HepG2 (cell line): ENCODE data around the gene ACACB. TPM values are rescaled to one million over a fixed set of nuclear protein-coding genes. Genes with fewer than 3 reads are reported as not detected.

Experiments used
- AHDC1 ChIP-seq: sonication (generic); formaldehyde crosslinking; IDR thresholded peaks from 2 replicates; pipeline ENCODE4 v1.5.1; 2020; ENCODE audit warnings: mild to moderate bottlenecking, missing genetic modification reagents, borderline replicate concordance
- BHLHE40 ChIP-seq: IDR thresholded peaks from 2 replicates; pipeline ENCODE4 v1.6.1; 2011; ENCODE audit warnings: low read length, improper control_type of control experiment
- E2F1 ChIP-seq: sonication (generic); formaldehyde crosslinking; IDR thresholded peaks from 2 replicates; pipeline ENCODE4 v1.5.0; 2020; ENCODE audit warnings: missing genetic modification reagents
- GATAD1 ChIP-seq: IDR thresholded peaks from 2 replicates; pipeline ENCODE4 v1.6.1; 2016; ENCODE audit warnings: missing genetic modification reagents, missing compliant biosample characterization
- HMGA1 ChIP-seq: sonication (generic); formaldehyde crosslinking; conservative IDR thresholded peaks from 2 replicates; pipeline ENCODE4 v1.4.0; 2020; ENCODE audit warnings: missing genetic modification reagents
- HOXA7 ChIP-seq: sonication (generic); formaldehyde crosslinking; IDR thresholded peaks from 2 replicates; pipeline ENCODE4 v1.8.1; 2022; ENCODE audit warnings: mild to moderate bottlenecking, missing genetic modification reagents, moderate library complexity
- MED8 ChIP-seq: sonication (generic); formaldehyde crosslinking; IDR thresholded peaks from 2 replicates; pipeline ENCODE4 v1.8.1; 2023; ENCODE audit warnings: mild to moderate bottlenecking, missing genetic modification reagents; ENCODE audit not compliant: insufficient replicate concordance
- NBN ChIP-seq: fragments of 450-650 bp; conservative IDR thresholded peaks from 2 replicates; pipeline ENCODE4 v1.6.1; 2017
- SCMH1 ChIP-seq: sonication (generic); formaldehyde crosslinking; IDR thresholded peaks from 2 replicates; pipeline ENCODE4 v1.9.0; 2021; ENCODE audit warnings: missing genetic modification reagents, mild to moderate bottlenecking, borderline replicate concordance
- SP140L ChIP-seq: sonication (generic); formaldehyde crosslinking; IDR thresholded peaks from 2 replicates; pipeline ENCODE4 v1.4.0; 2020; ENCODE audit warnings: missing genetic modification reagents, borderline replicate concordance
- TBP ChIP-seq: sonication (generic); formaldehyde crosslinking; IDR thresholded peaks from 2 replicates; pipeline ENCODE4 v1.5.0; 2020; ENCODE audit warnings: missing genetic modification reagents
- ZBTB1 ChIP-seq: sonication (generic); formaldehyde crosslinking; IDR thresholded peaks from 2 replicates; pipeline ENCODE4 v1.4.0; 2020; ENCODE audit warnings: missing genetic modification reagents, borderline replicate concordance
- ZNF414 ChIP-seq: sonication (generic); formaldehyde crosslinking; IDR thresholded peaks from 2 replicates; pipeline ENCODE4 v1.5.0; 2020; ENCODE audit warnings: missing genetic modification reagents
- ZNF629 ChIP-seq: sonication (generic); formaldehyde crosslinking; conservative IDR thresholded peaks from 2 replicates; pipeline ENCODE4 v1.5.0; 2020; ENCODE audit warnings: missing genetic modification reagents
- ZNF7 ChIP-seq: IDR thresholded peaks from 2 replicates; pipeline ENCODE4 v1.6.1; 2016; ENCODE audit warnings: missing biosample characterization, missing genetic modification reagents
- polyA plus RNA-seq, 8 experiments: library from polyadenylated mRNA; depleted of rRNA in 3 of 8; stranded (reverse) in 7 of 8; unstranded in 1 of 8; fragments of >200 nt; fragmentation: Illumina TruSeq in 4 of 8; extraction: Trizol in 4 of 8; gene quantifications; 2 replicates each; pipeline versions ENCODE4 v1.2.1 to v1.2.3, GENCODE V29; 2011 to 2016; ENCODE audit warnings: low read depth in 4 of 8, missing spikeins in 1 of 8, mixed read lengths in 1 of 8; ENCODE audit not compliant: insufficient read depth in 1 of 8
- total RNA-seq, 5 experiments: library from RNA; depleted of rRNA; stranded (reverse); fragments of >200 nt; fragmentation: Illumina TruSeq; extraction: Trizol; gene quantifications; 2 replicates each; pipeline ENCODE4 v1.2.3, GENCODE V29; 2016; ENCODE audit warnings: low read depth in 1 of 5
- TF ChIP-seq, protein P1 (sequence below): IDR thresholded peaks from 2 replicates; pipeline ENCODE4 v1.6.1; 2016
- TF ChIP-seq, protein P2 (sequence below): sonication (generic); formaldehyde crosslinking; IDR thresholded peaks from 2 replicates; pipeline ENCODE4 v1.4.0; 2020; ENCODE audit warnings: missing genetic modification reagents

ACACB gene
- total and polyA plus RNA-seq, 2 of the 13 experiments (the other 11 are each of a cell fraction or from before 2014, with no cell fraction given): 6.2 to 8.6 TPM

DNA sequence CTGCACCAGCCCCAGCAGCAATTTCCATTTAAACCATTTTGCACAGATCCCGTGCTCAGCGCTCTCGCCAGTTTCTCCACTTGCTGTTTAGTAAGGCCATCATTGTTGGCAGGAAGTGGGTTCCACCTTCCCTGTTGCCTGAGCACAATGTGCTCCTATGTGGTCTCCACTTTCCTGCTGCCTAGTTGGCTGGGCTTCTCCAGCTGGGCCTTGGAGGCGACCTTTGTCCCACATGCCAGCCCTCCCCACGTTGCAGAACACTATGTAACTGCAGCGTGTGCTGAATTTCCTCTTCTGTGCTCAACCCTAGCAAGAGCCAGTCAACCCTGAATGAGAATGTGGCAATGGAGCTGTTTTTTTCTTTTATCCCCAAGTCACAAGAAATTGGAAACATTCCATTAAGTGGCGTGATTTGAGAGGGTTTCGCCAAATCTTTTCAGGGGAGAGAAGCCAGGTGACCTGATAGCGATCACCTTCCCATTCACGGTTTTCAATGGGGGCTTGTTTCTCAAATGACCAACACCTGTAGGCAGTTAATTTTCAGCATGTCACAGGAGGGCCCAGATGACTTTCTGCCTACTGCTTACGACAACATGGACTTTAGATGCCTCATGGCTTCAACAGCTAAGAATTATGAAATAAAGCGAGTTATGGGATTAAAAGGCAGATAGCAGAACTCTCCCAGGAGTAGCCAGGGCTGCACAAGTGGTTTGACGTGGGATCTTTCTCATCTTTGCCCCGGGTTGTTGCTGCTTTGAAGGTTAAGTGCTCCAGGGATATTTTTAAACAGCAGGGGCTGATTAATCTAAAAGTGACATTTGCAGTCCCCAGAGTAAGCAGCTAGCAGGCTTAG lies at the start of gene ACACB (continued):
- TF ChIP-seq, protein P1, sequence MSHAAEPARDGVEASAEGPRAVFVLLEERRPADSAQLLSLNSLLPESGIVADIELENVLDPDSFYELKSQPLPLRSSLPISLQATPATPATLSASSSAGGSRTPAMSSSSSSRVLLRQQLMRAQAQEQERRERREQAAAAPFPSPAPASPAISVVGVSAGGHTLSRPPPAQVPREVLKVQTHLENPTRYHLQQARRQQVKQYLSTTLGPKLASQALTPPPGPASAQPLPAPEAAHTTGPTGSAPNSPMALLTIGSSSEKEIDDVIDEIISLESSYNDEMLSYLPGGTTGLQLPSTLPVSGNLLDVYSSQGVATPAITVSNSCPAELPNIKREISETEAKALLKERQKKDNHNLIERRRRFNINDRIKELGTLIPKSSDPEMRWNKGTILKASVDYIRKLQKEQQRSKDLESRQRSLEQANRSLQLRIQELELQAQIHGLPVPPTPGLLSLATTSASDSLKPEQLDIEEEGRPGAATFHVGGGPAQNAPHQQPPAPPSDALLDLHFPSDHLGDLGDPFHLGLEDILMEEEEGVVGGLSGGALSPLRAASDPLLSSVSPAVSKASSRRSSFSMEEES (CRISPR knock-in tag): peak; percentile 54; the same call in 1 of the 2 replicates
- TF ChIP-seq ZBTB1 (no peak), ZNF414 (CRISPR knock-in tag) (peak; percentile 60; the same call in 1 of the 2 replicates), E2F1 (CRISPR knock-in tag) (no peak), ZNF7 (CRISPR knock-in tag) (0 out of 2 replicates have a peak, but pooled peaks have one; percentile 26), AHDC1 (CRISPR knock-in tag) (peak; percentile 39; the same call in 1 of the 2 replicates), SP140L (CRISPR knock-in tag) (no peak), MED8 (CRISPR knock-in tag) (peak; percentile 68), BHLHE40 (no peak), ZNF629 (0 out of 2 replicates have a peak, but pooled peaks have one; percentile 28), TBP (no peak), SCMH1 (CRISPR knock-in tag) (no peak), HMGA1 (CRISPR knock-in tag) (no peak), NBN (no peak), HOXA7 (CRISPR knock-in tag) (no peak), GATAD1 (CRISPR knock-in tag) (peak; percentile 60; the same call in 1 of the 2 replicates)
- TF ChIP-seq, protein P2, sequence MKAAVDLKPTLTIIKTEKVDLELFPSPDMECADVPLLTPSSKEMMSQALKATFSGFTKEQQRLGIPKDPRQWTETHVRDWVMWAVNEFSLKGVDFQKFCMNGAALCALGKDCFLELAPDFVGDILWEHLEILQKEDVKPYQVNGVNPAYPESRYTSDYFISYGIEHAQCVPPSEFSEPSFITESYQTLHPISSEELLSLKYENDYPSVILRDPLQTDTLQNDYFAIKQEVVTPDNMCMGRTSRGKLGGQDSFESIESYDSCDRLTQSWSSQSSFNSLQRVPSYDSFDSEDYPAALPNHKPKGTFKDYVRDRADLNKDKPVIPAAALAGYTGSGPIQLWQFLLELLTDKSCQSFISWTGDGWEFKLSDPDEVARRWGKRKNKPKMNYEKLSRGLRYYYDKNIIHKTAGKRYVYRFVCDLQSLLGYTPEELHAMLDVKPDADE (CRISPR knock-in tag): no peak
